Glutamatergic neuron (in vitro differentiated cells): Measurements from ENCODE around the gene COL25A1. TPM values are rescaled to one million over a fixed set of nuclear protein-coding genes. Genes with fewer than 3 reads are reported as not detected.

Experiments
- DNase-seq: peaks from one replicate; pipeline ENCODE4 v3.0.0; 2022
- H3K27ac Mint-ChIP-seq: one replicate; pipeline ENCODE4 v1.8.0; 2020; ENCODE audit warnings: mild to moderate bottlenecking, mixed read lengths, inconsistent platforms; ENCODE audit not compliant: unreplicated experiment
- H3K27me3 Mint-ChIP-seq: one replicate; pipeline ENCODE4 v1.8.0; 2020; ENCODE audit warnings: mild to moderate bottlenecking, moderate library complexity, mixed read lengths, inconsistent platforms; ENCODE audit not compliant: unreplicated experiment
- H3K36me3 Mint-ChIP-seq: one replicate; pipeline ENCODE4 v1.8.0; 2020; ENCODE audit warnings: mild to moderate bottlenecking, mixed read lengths, inconsistent platforms; ENCODE audit not compliant: unreplicated experiment
- H3K4me1 Mint-ChIP-seq: one replicate; pipeline ENCODE4 v1.8.0; 2020; ENCODE audit warnings: mild to moderate bottlenecking, low read depth, mixed read lengths, inconsistent platforms; ENCODE audit not compliant: unreplicated experiment
- H3K4me3 Mint-ChIP-seq: one replicate; pipeline ENCODE4 v1.8.0; 2020; ENCODE audit warnings: mild to moderate bottlenecking, mixed read lengths, inconsistent platforms; ENCODE audit not compliant: unreplicated experiment
- H3K9me3 Mint-ChIP-seq: one replicate; pipeline ENCODE4 v1.8.0; 2020; ENCODE audit warnings: mild to moderate bottlenecking, moderate library complexity, mixed read lengths, inconsistent platforms; ENCODE audit not compliant: unreplicated experiment
- total RNA-seq: library from RNA; stranded (reverse); fragmentation: NEBNext Ultra II Directional; extraction: Animal tissue kit (Norgen Biotek cat#: 25700); gene quantifications from one replicate; pipeline ENCODE4 v1.2.1, GENCODE V29; 2021; ENCODE audit not compliant: unreplicated experiment
- TF ChIP-seq, protein P1 (sequence below): fragments of 200-600 bp; sonication (generic); IDR thresholded peaks from one replicate; pipeline ENCODE4 v1.5.0; 2021; ENCODE audit not compliant: partially characterized antibody, unreplicated experiment

Gene COL25A1
- total RNA-seq, 1 donor from 2014 or later: 1.1 TPM

DNA sequence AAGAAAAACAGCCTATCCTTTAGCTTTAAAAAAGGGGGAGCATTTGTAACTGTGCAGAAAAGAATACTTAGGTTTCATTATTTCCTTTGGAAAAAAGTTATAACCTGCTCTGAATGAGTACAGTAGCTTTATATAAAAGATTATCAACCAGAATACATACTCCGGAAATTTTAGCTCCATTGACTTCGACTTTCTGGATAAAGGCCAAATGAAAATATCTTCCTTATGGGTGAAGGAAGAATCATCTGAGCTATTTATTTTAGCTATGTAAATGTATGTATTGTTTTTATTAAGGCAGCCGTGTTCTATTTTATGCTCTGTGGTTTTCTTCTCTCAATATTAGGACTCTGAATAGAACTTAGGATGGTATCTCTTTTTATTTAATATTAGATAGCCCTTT lies 470.6 kb downstream of the COL25A1 start:
- Mint-ChIP-seq H3K27me3 (no peaks in the 10 kb centered on the region), H3K27ac (no peak overlapping the region), H3K36me3 (no peaks in the 10 kb centered on the region), H3K4me1 (peaks cover 5% of the 10 kb centered on the region), H3K4me3 (no peak overlapping the region), H3K9me3 (no peaks in the 10 kb centered on the region)
- DNase-seq: no peak
- TF ChIP-seq, protein P1, sequence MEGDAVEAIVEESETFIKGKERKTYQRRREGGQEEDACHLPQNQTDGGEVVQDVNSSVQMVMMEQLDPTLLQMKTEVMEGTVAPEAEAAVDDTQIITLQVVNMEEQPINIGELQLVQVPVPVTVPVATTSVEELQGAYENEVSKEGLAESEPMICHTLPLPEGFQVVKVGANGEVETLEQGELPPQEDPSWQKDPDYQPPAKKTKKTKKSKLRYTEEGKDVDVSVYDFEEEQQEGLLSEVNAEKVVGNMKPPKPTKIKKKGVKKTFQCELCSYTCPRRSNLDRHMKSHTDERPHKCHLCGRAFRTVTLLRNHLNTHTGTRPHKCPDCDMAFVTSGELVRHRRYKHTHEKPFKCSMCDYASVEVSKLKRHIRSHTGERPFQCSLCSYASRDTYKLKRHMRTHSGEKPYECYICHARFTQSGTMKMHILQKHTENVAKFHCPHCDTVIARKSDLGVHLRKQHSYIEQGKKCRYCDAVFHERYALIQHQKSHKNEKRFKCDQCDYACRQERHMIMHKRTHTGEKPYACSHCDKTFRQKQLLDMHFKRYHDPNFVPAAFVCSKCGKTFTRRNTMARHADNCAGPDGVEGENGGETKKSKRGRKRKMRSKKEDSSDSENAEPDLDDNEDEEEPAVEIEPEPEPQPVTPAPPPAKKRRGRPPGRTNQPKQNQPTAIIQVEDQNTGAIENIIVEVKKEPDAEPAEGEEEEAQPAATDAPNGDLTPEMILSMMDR: no peak

DNA sequence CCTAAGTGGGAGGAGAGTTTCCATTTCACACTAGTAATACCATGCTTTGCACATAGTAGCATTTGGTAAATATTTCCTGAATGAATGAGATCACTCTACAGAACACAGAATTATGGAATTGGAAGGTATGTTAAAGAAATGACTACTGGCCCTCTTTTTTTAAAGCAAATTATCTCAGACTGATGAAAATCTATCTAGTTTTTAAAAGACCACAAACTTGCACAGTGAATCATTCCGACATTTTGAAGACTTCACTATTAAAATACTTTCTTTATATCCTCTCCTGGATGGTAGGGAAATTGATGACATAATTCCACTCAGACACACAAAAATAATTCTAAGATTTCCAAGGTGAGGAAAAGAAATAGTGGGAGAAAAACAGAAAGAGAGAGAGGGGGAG lies 471.2 kb downstream of the COL25A1 start:
- peaks cover 5% of the 10 kb centered on the region for H3K4me1 Mint-ChIP-seq
- no peak overlapping the region for H3K27ac Mint-ChIP-seq

DNA sequence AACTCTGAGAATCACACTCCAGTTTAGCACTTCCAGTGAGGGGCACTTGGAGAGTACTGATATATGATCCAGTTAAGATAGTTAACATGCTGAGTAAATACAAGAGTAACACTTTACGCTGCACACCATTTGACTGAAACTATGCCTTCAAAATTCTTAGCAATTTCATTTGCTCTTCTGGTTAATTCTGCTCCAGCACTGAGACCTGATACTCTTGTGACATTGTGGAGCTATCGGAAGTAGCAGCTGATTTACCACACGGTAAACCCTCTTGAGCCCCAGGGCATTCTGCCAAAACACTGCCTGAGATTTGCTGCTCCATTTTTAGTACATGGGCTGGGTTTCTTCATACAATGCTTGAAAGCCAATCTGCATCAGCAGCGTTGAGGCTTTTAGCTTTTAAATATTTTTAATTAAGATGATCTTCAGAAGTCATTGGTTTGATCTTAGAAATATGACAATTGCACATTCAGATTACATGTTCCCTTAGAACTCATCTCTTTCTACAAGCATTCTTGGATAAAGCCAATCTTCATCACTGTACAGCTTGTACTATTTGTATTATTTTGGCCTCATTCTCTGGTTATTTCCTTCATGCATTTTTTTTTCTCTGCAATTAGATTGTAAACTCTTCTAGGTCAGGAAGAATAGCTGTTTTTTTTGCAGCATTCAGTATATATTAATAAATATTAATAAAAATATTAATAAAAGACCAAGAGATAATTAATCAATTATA lies 471.8 kb downstream of the COL25A1 start:
- DNase-seq: no peak
- Mint-ChIP-seq H3K9me3 (no peaks in the 10 kb centered on the region), H3K4me1 (peaks cover 5% of the 10 kb centered on the region), H3K27ac (no peak overlapping the region), H3K4me3 (no peak overlapping the region), H3K27me3 (no peaks in the 10 kb centered on the region), H3K36me3 (no peaks in the 10 kb centered on the region)
- TF ChIP-seq, protein P1: no peak

More for the DNA sequence above, 471.2 kb downstream of the COL25A1 start:
- Mint-ChIP-seq H3K9me3 (no peaks in the 10 kb centered on the region), H3K36me3 (no peaks in the 10 kb centered on the region), H3K4me3 (no peak overlapping the region), H3K27me3 (no peaks in the 10 kb centered on the region)
- no peak for DNase-seq
- TF ChIP-seq, protein P1: no peak

DNA sequence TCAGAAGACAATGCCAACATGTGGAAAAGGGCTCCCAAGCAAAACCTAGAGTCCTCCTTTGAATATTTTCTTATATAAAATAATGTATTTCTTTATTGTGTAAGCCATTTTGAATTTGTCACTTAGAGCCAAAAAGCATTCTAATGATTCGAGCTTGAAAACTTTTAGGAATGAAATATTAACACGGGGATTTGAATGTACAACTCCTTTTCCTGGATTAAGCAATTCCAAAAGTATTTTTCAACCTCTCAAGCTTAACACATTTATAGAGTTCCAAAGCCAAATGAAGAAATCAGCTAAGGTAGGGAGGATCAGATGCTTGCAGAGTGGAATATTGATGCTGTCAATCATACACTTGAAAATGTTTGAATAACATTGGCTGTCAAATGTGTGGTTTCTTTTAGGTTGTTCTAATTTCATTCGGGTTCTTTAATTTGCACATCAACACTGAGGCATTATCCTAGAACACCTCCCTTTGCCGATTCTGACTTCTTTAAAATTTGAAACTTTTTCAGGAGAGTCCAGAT lies 472.4 kb downstream of the COL25A1 start:
- Mint-ChIP-seq H3K4me1 (peaks cover 5% of the 10 kb centered on the region), H3K9me3 (no peaks in the 10 kb centered on the region), H3K27ac (no peak overlapping the region), H3K36me3 (no peaks in the 10 kb centered on the region), H3K27me3 (no peaks in the 10 kb centered on the region), H3K4me3 (no peak overlapping the region)
- TF ChIP-seq, protein P1: no peak
- DNase-seq: no peak

DNA sequence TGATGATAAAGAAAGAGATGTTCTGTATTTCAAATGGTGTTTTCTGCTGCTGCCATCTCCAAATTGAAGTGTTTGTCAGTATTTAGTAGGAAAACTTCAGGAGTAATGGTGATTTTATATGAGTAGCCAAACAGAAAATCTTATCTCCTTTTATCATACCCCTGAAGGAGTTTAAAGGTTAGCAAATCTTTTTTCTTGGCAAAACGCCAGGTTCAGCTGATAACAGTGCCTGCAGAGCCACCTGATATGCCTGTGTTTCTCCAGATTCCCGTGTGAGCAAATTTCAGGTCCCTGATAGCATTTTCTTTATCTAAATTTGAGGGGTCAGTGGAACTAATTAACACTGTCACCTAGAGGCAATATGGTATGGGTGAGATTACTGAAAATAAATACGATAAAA lies 473.8 kb downstream of the COL25A1 start:
- DNase-seq: no peak
- peaks cover 3% of the 10 kb centered on the region for H3K4me1 Mint-ChIP-seq
- no peak overlapping the region for H3K27ac Mint-ChIP-seq
- no peaks in the 10 kb centered on the region for H3K27me3 Mint-ChIP-seq
- no peaks in the 10 kb centered on the region for H3K36me3 Mint-ChIP-seq
- TF ChIP-seq, protein P1: no peak
- no peaks in the 10 kb centered on the region for H3K9me3 Mint-ChIP-seq
- no peak overlapping the region for H3K4me3 Mint-ChIP-seq
